ENCODE measurements around the gene KRT14.
"Not testable (repeated sequence)": the region's sequence is repeated elsewhere in the genome, so short reads cannot be mapped to it uniquely, and the experiment has no call there.

Gene KRT14

GRCh38 chr17:41579484-41580243, 7.0 kb downstream of the KRT14 start:
- TF ChIP-seq CTCF (IDR thresholded peaks at IDR 0.05; ENCODE audit: low read depth, low read length): peak; percentile 70
- DNase-seq (ENCODE audit: extremely low read depth, low read depth): peak; percentile 18

- no peak for TF ChIP-seq CTCF (IDR thresholded peaks at IDR 0.05; ENCODE audit: low read depth, low read length)
- no peak for DNase-seq (ENCODE audit: extremely low read depth, low read depth)
These were observed 7.7 kb downstream of the KRT14 start for GRCh38 chr17:41578971-41579370.

GRCh38 chr17:41578538-41578937, 8.2 kb downstream of the KRT14 start:
- no peak for DNase-seq (ENCODE audit: extremely low read depth, low read depth)
- no peak for TF ChIP-seq CTCF (IDR thresholded peaks at IDR 0.05; ENCODE audit: low read depth, low read length)

- DNase-seq (ENCODE audit: extremely low read depth, low read depth): not testable (repeated sequence)
These were observed 10.0 kb downstream of the KRT14 start for GRCh38 chr17:41576740-41577139.

GRCh38 chr17:41575336-41575735, 11.4 kb downstream of the KRT14 start:
- no peak for DNase-seq (ENCODE audit: extremely low read depth, low read depth)
- TF ChIP-seq CTCF (IDR thresholded peaks at IDR 0.05; ENCODE audit: low read depth, low read length): no peak

- no peak for DNase-seq (ENCODE audit: extremely low read depth, low read depth)
- TF ChIP-seq CTCF (IDR thresholded peaks at IDR 0.05; ENCODE audit: low read depth, low read length): no peak
These were observed 14.9 kb downstream of the KRT14 start, which contains the start of gene KRT9 for GRCh38 chr17:41571561-41572434. Gene KRT9, minus strand, starts transcription at chr17:41572059. Its CDS starts 67 bp downstream, at chr17:41571992.

GRCh38 chr17:41567317-41567716, 19.4 kb downstream of the KRT14 start:
- DNase-seq (ENCODE audit: extremely low read depth, low read depth): no peak
- no peak for TF ChIP-seq CTCF (IDR thresholded peaks at IDR 0.05; ENCODE audit: low read depth, low read length)
